Psoas muscle (tissue), 8 donors: Measurements from ENCODE around the gene OGDHL. TPM values are rescaled to one million over a fixed set of nuclear protein-coding genes. Genes with fewer than 3 reads are reported as not detected.

Experiments
- ATAC-seq, 4 donors: fragments of 200-7000 bp; cut with Tn5 transposase; one replicate each; pipeline ENCODE4 v1.9.1; 2020; ENCODE audit warnings: moderate library complexity in 3 of 4, mild to moderate bottlenecking in 2 of 4
- DNase-seq, 2 donors: peaks; one replicate each; pipeline ENCODE4 v3.0.0-alpha.2; 2020
- H3K27ac ChIP-seq: fragments of 200-600 bp; one replicate; pipeline ENCODE4 v1.8.0; 2022
- H3K27me3 ChIP-seq, 3 donors: fragments of 200-600 bp in 1 of 3; one replicate each; pipeline versions ENCODE4 v1.6.1 to v1.8.0; 2013 to 2022; ENCODE audit warnings: low read length in 2 of 3, mild to moderate bottlenecking in 2 of 3, moderate library complexity in 1 of 3; ENCODE audit not compliant: insufficient read depth in 3 of 3
- H3K36me3 ChIP-seq, 2 donors: fragments of 200-600 bp in 1 of 2; one replicate each; pipeline versions ENCODE4 v1.6.1 to v1.8.0; 2013 to 2022; ENCODE audit warnings: low read depth in 1 of 2, mild to moderate bottlenecking in 1 of 2, moderate library complexity in 1 of 2; ENCODE audit not compliant: insufficient read depth in 1 of 2
- H3K4me1 ChIP-seq: fragments of 200-600 bp; one replicate; pipeline ENCODE4 v1.8.0; 2022
- H3K4me3 ChIP-seq: fragments of 200-600 bp; one replicate; pipeline ENCODE4 v1.8.0; 2022; ENCODE audit warnings: mild to moderate bottlenecking
- H3K9me3 ChIP-seq: fragments of 200-600 bp; one replicate; pipeline ENCODE4 v1.8.0; 2022
- WGBS, 3 donors: extraction: QIAGEN DNeasy Blood & Tissue Kit; methylation state at CpG; one replicate each; pipeline versions ENCODE4 v1.1.6 to v1.1.7; 2013; 5-methylcytosine and 5-hydroxymethylcytosine counted together
- intact Hi-C, 2 donors: fragments of 100-400 bp; cut with DNase I; formaldehyde crosslinking; loops; one replicate each; pipeline versions ENCODE4 v1.11.0 to v1.14.2; 2022
- polyA plus RNA-seq, 3 donors: library from polyadenylated mRNA; stranded (reverse); fragments of 200-250 nt; gene quantifications; one replicate each; pipeline ENCODE4 v1.2.3, GENCODE V29; 2013
- total RNA-seq, 4 donors: library from RNA; stranded (reverse); fragmentation: NEBNext Ultra II Directional in 2 of 4; extraction: Animal tissue kit (Norgen Biotek cat#: 25700) in 2 of 4; gene quantifications; one replicate each; pipeline versions ENCODE4 v1.2.1 to v1.2.4, GENCODE V29; 2021 to 2023
- TF ChIP-seq, protein P1 (sequence below): fragments of 200-600 bp; IDR thresholded peaks from one replicate; pipeline ENCODE4 v1.8.0; 2022; ENCODE audit warnings: antibody characterized with exemption
- donor health status: healthy with polysubstance abuse.
- donor health status: DM: no; HTN: no; CAD: no; lungs with moderate emphysema.
- donor health status: Bipolar disorder and iron deficiency.
- donor health status: healthy.
- donor health status: DM: yes; HTN: yes; CAD: no.
- donor health status: DM: no; HTN: no; CAD: no.
- donor health status: DM: no; HTN: no; CAD: no.
- donor health status: DM: yes; HTN: yes; CAD: no.

OGDHL gene
- total and polyA plus RNA-seq, 7 donors, result 0.01 to 0.32 (median 0.09) TPM; not detected in 3

DNA sequence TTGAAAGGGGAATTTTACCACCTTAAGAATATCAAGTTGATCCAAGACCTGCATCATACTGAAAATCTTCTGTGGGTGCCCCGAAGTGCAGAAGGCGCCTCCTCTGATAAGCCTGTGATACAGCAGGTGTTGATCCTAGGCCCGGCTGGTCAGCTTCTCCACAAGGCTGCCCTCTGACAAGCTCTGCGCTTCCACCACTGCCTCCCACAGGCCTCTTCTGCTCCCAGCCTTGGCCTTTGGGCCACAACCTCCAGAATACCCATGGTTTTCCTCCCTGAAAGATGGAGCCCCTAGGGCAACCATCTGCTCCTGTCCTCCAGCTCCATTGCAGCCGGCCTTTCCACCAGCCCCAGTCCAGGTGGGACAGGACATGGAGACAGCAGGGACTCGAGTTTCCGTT, 5.6 kb upstream of the OGDHL start:
- ATAC-seq, result no peak
- H3K4me3 ChIP-seq, result no peak overlapping the region
- H3K27me3 ChIP-seq, result peaks cover 2 to 58% (median 14%) of the 10 kb centered on the region in 3 donors
- H3K27ac ChIP-seq, result no peak overlapping the region
- no peak for DNase-seq
- intact Hi-C loops, result no loop called here
- TF ChIP-seq, protein P1, sequence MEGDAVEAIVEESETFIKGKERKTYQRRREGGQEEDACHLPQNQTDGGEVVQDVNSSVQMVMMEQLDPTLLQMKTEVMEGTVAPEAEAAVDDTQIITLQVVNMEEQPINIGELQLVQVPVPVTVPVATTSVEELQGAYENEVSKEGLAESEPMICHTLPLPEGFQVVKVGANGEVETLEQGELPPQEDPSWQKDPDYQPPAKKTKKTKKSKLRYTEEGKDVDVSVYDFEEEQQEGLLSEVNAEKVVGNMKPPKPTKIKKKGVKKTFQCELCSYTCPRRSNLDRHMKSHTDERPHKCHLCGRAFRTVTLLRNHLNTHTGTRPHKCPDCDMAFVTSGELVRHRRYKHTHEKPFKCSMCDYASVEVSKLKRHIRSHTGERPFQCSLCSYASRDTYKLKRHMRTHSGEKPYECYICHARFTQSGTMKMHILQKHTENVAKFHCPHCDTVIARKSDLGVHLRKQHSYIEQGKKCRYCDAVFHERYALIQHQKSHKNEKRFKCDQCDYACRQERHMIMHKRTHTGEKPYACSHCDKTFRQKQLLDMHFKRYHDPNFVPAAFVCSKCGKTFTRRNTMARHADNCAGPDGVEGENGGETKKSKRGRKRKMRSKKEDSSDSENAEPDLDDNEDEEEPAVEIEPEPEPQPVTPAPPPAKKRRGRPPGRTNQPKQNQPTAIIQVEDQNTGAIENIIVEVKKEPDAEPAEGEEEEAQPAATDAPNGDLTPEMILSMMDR, result no peak
- no peaks in the 10 kb centered on the region for H3K9me3 ChIP-seq
- WGBS, 3 donors, result 43 to 49% (median 44%) methylated on average over 7 of the region's 7 CpGs
- no peaks in the 10 kb centered on the region for H3K4me1 ChIP-seq
- no peaks in the 10 kb centered on the region for H3K36me3 ChIP-seq

DNA sequence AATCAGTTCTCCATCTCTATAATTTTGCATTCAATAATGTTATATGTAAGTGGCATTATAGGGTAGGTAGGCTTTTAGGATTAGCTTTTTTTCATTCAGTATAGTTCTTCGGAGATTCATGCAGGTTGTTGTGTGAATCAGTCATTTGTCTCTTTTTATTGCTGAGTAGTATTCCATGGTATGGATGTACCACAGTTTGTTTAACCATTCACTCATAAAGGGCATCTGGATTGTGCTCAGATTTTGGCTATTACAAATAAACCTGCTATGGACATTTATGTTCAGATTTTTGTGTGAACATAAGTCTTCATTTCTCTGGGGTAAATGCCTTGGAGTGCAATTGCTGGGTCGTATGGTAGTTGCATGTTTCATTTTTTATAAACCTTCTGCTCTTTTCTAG, 4.4 kb upstream of the OGDHL start:
- ATAC-seq (no peak), DNase-seq (no peak)
- H3K9me3 ChIP-seq, result no peaks in the 10 kb centered on the region
- no peak overlapping the region for H3K27ac ChIP-seq
- H3K4me1 ChIP-seq, result no peaks in the 10 kb centered on the region
- intact Hi-C loops, result no loop called here
- H3K36me3 ChIP-seq, result no peaks in the 10 kb centered on the region
- TF ChIP-seq, protein P1, result no peak
- WGBS, 3 donors, result 65 to 78% (median 75%) methylated on average over 2 of the region's 2 CpGs
- peaks cover 3 to 71% (median 17%) of the 10 kb centered on the region in 3 donors for H3K27me3 ChIP-seq
- H3K4me3 ChIP-seq, result no peak overlapping the region

DNA sequence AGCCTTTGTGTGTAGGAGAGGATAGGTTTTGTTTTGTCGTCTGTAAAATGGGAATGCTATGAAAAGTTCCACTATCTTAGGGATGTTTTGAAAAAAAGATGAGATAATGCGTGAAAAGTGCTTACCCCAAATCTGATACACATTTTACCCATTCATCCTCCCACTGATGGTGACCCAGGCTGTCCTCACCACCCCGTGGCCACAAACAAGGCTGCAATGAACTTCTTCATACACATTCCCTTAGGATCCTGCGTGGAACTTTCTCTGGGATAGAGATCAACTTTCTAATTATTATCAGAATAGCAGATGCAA, 399 bp upstream of the OGDHL start:
- H3K9me3 ChIP-seq, result no peaks in the 10 kb centered on the region
- H3K4me1 ChIP-seq, result no peaks in the 10 kb centered on the region
- H3K36me3 ChIP-seq, result no peaks in the 10 kb centered on the region
- TF ChIP-seq, protein P1, result no peak
- peaks cover 3 to 57% (median 7%) of the 10 kb centered on the region in 3 donors for H3K27me3 ChIP-seq
- intact Hi-C loops, result no loop called here
- ATAC-seq, result no peak
- no peak for DNase-seq
- peak overlapping the region; percentile 64 for H3K4me3 ChIP-seq
- no peak overlapping the region for H3K27ac ChIP-seq
- 40 to 48% (median 45%) methylated on average over 4 of the region's 4 CpGs for WGBS, 3 donors

GRCh38 chr10:49761201-49761788, 828 bp downstream of the OGDHL start:
- no peaks in the 10 kb centered on the region for H3K9me3 ChIP-seq
- ATAC-seq (no peak), DNase-seq (no peak)
- peaks cover 3 to 48% (median 7%) of the 10 kb centered on the region in 3 donors for H3K27me3 ChIP-seq
- intact Hi-C loops, result no loop called here
- 16 to 17% (median 16%) methylated on average over 15 to 16 of the region's 16 CpGs for WGBS, 3 donors
- H3K4me1 ChIP-seq, result no peaks in the 10 kb centered on the region
- H3K4me3 ChIP-seq, result peak overlapping the region; percentile 64
- TF ChIP-seq, protein P1, result no peak
- no peaks in the 10 kb centered on the region for H3K36me3 ChIP-seq
- H3K27ac ChIP-seq, result no peak overlapping the region

GRCh38 chr10:49760789-49761188, 1.3 kb downstream of the OGDHL start:
- Histone ChIP-seq H3K4me1 (no peaks in the 10 kb centered on the region), H3K9me3 (no peaks in the 10 kb centered on the region), H3K27ac (no peak overlapping the region), H3K4me3 (no peak overlapping the region), H3K27me3 (peaks cover 3 to 47% (median 7%) of the 10 kb centered on the region in 3 donors), H3K36me3 (no peaks in the 10 kb centered on the region)
- TF ChIP-seq, protein P1, result no peak
- 42 to 58% (median 44%) methylated on average over 3 of the region's 3 CpGs for WGBS, 3 donors
- intact Hi-C loops, result no loop called here
- ATAC-seq (no peak), DNase-seq (no peak)
